Activated CD4-positive, CD25-positive, alpha-beta regulatory T cell (primary cell): ENCODE measurements around the gene DAPK1.

ENCODE experiments used
- DNase-seq, 4 experiments: peaks; one replicate each; lab custom pipeline; 2025; lab: John Stamatoyannopoulos, UW

Gene DAPK1

GRCh38 chr9:87569008-87569509, 71.4 kb downstream of the DAPK1 start:
- DNase-seq: no peak

- no peak for DNase-seq
Measured at GRCh38 chr9:87569518-87569917, 71.9 kb downstream of the DAPK1 start.

DNA sequence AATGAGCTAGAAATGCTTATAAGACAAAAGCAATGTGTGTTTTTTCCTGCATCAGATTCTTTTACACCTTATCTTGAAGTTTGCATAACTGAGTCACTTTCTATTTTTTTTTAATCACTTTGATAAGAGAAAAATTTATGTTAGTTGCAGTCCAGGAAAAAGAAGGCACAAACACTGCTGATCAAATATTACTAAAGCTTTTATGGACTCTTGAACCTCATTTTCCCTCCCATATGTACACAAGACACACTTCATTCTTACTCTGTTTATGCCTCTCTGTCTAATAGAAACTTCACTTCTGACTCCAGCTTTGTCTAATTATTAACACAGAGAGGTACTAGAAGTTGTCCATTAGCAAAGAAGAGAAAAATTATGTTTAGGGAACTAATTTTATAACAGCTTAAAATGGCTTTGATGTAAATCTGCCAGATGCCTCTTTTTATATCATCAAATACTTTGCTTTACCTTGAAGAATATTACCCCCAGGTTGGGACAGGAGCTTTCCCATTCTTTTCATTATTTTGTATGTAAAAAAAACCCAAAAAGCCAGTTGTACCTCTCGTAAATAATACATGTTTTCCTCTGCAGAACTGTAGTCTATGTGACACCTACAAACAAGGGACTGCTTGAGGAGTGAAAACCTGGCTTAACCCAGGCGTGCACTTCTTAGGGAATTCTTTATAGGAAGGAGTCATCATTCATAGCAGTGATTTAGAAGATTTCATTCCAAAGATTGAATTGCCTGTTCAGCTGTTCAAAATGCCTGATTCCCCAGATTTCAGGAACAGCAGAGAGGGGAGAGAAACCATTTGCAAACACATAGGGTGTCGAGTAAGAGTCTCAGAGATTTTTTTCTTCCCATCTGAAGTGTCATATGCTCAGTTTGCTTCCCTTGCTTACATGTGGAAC, 72.6 kb downstream of the DAPK1 start:
- no peak for DNase-seq

DNA sequence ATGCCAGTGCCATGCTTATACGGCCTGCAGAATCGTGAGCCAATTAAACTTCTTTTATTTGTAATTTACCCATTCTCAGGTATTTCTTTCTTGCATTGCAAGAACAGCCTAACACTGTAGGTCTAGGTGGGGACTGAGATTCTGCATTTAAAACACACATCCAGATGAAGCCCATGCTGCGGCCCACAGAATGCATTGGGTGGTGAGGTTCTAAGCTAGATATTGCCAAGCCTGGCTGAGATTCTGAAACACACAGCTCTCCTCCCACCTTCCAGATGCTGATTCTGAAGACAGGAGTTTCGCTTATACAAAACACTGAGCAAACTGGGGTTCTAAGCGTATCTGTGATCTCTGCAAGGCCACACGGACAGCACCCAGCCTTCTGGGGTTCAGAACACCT, 75.1 kb downstream of the DAPK1 start:
- DNase-seq: no peak

- DNase-seq: no peak
Measured at GRCh38 chr9:87573841-87574342, 76.2 kb downstream of the DAPK1 start.

- DNase-seq: no peak
Measured at GRCh38 chr9:87577746-87578145, 80.1 kb downstream of the DAPK1 start.

DNA sequence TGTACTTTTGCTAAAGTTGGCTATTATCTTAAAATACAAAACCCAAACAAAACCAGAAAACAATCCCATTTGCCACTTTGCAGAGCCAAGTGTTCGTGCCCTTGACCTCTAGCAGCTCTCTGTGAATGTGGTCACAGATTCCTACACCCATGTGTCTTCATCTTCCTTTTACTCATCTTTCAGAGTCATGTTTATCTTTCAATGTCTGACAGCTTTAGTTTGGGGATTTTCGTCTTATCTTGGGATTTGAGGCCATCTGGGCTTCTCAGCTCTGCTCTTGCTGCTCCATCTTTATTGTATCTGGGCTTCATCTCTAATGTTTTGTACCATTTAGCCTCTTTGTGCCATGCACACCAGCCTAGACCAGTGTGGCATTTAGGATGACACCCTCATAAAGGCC, 81.0 kb downstream of the DAPK1 start:
- DNase-seq: no peak

- no peak for DNase-seq
Measured at GRCh38 chr9:87579781-87580541, 82.3 kb downstream of the DAPK1 start.

DNA sequence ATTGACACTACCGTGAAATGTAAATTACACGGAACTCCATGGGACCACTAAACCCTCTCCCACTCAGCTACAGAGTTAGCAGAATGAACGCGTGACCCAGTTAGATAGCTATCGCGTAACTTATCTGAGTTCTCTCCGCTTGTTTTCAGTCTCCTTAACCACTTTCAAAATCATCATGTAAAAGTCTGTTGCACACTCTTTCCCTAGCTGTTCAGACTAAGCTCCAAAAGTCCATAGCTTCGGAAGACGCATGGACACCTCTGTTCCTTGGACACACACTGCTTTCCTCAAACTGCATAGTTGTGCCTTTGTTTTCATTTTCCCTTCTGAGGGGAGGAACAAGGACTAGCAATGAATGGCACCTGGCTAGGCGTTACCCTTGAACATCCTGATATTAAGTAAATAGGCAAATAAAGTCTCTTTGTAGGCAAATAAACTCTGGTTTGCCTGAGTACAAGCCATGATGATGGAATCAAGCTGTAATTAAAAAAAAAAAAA, 83.3 kb downstream of the DAPK1 start:
- DNase-seq: no peak

DNA sequence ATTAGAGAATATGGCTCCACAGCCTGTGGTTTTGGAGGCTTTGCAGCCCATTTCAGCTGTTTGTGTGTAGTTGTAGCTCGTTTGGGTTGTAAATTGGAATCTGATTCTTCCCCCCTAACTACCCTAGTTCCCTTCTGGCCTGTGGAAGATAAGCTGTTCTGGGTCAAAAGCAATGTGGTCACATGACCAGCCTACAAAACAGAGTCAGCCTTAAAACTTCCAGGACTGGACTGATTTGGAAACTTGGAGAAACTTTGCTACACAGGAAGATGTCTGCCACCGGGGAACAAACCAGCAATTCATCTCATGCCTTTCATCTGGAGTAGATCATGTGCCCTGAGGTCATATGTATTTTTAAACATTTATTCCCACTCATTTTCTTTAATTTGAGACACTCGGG, 83.8 kb downstream of the DAPK1 start:
- DNase-seq: no peak

GRCh38 chr9:87581949-87582637, 84.4 kb downstream of the DAPK1 start:
- no peak for DNase-seq

- DNase-seq: no peak
Measured at GRCh38 chr9:87584326-87584725, 86.7 kb downstream of the DAPK1 start.

- DNase-seq: no peak
Measured at GRCh38 chr9:87585123-87585855, 87.6 kb downstream of the DAPK1 start.

DNA sequence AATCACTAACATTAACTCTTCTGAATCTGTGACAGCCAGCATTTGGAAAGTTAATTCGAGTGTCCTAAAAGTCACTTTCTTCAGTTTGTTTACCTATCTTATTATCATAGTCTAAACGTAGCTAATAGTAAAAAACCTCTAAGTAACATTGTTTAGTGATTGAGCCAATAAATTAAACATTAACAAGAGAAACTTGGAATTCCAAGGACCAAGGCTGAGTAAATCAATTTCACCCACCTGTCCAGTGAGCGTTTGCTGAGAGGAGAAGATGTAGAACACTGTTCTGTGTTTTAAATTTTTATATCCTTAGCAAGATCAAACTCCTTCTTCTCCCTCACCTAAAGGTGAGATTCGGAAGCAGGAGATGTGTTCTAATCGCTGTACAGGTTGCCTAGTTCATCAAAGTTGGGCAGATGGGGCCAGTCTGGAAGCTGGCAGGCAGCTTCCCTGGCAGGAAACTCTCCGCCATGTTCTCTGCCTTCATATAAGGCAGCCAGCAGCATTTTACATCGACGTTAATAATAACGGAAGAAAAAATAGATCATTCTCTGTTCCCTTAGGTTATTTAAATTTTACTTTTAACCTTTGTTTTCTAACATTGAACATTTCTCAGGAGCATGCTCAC, 89.2 kb downstream of the DAPK1 start:
- DNase-seq: no peak

DNA sequence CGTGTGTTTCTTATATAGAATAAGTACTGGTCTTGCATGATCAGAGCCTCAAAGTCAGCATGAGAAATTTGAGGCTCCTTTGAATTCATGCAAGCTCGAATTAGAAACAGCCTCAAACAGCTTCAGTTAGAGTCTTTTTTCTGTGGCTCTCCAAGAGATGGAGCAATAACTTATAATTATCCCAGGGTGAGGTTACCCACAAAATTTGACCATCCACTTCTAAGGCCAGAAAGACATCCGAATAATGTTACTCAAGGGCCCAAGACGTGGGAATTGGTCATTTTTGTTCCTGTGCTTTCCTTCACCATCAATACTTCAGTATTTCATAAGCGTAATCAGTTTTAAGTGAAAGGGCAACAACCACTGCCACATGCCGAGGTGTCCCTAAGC, 89.7 kb downstream of the DAPK1 start:
- DNase-seq: no peak

DNA sequence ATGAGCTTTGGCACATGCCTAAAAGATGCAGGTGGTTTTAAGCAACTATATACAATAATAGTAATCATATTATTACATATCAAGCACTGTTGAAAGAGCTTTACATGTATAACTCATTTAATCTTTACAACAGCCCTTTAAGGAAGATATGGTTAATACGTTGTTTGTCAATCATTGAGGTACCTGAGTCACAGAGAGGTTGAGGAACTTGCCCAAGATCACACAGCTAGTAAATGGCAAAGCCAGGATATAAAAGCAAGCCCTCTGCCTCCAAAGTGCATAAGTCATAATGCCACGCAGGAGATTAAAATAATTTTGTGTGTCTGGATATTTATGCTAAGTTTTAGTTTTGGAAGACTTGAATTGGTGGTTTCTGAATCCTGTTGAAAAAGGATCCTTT, 90.2 kb downstream of the DAPK1 start:
- no peak for DNase-seq

GRCh38 chr9:87588339-87588738, 90.7 kb downstream of the DAPK1 start:
- no peak for DNase-seq

GRCh38 chr9:87590996-87591395, 93.3 kb downstream of the DAPK1 start:
- DNase-seq: no peak

DNA sequence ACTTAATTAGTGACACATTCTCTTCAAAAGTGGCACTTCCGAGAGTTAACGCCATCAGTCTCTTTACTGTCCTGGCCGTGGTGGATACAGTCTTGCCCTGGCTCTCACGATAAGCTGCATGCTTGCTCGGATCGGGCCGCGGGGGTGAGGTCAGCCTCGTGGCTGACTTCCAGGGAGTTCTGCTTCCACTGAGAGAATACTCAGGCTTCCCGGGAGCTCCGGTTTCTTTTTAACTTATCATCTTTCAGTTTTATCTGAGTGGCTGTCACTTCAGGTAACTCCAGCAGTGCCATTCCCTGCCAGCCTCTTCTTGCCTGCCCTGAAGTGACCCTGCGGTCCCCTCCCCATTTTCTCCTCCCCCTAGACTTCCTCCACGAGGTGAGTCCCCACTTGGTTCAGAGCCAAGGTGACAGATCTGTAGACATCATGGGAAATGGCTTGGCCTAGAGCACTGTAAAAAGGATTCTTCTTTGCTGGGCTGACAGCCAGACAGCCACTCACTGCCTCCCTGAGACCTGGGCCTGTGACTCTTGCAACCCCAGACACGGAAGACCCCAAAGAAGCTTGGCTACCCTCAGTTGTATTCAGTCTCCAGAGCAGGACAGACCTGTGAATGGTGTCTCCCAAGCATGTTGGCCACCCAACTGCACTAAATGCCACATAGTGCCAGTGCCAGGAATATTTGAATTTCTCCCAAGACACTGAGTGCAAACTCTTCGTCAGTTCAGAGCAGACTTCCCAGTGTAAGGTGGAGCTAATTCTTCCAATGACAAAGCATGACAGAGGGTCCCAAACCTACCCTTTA, 95.1 kb downstream of the DAPK1 start:
- DNase-seq: no peak

DNA sequence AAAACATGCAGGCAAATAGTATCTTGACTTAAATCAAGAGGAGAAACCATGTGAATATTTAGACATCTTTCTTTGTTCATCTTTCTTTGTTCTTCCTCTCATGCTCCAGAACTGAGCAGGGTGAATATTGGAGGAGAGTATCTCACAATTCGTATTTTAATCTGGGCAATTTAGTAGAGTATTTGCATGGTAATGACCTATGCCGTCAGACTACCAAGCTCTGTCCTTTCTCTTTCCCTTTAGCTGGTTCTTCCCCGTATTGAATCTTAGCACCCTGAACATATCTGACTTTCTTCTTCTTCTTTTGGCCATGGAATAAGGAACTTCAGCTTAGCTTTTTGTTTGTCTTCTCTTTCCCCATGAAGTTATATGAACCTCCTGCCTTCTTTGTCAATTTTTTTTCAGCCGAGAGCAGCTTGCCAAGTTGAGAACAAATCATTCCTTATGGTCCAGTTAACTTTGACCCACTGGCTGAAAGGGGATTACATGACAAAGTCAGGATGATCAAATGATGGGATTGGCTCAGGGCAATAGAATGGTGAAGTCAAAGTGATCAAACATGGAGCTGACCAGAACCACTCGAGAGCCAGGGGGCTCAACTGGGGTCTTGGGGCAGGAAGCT, 95.8 kb downstream of the DAPK1 start:
- DNase-seq: no peak
